Measurements from ENCODE around the gene GDF3.
"Not testable (repeated sequence)": the region's sequence is repeated elsewhere in the genome, so short reads cannot be mapped to it uniquely, and the experiment has no call there.

GDF3 gene
- total RNA-seq = 0 reads per million in 4 donors

- DNase-seq = no peak
Observed at GRCh38 chr12:7695566-7696197, at the start of gene GDF3. Gene GDF3, minus strand, starts transcription at chr12:7695775. Its CDS starts 47 bp downstream, at chr12:7695728.

GRCh38 chr12:7732993-7733392, 37.4 kb upstream of the GDF3 start:
- no peak for DNase-seq

GRCh38 chr12:7731486-7731885, 35.9 kb upstream of the GDF3 start:
- DNase-seq = no peak

GRCh38 chr12:7730984-7731383, 35.4 kb upstream of the GDF3 start:
- DNase-seq = not testable (repeated sequence)

GRCh38 chr12:7729746-7730145, 34.2 kb upstream of the GDF3 start:
- no peak for DNase-seq

- DNase-seq = no peak
Observed at GRCh38 chr12:7723926-7724325, 28.4 kb upstream of the GDF3 start.

GRCh38 chr12:7719946-7720730, 24.6 kb upstream of the GDF3 start:
- no peak for DNase-seq

- DNase-seq = no peak
Observed at GRCh38 chr12:7716381-7716780, 20.8 kb upstream of the GDF3 start.

GRCh38 chr12:7712841-7713442, 17.4 kb upstream of the GDF3 start:
- no peak for DNase-seq

GRCh38 chr12:7711133-7711532, 15.6 kb upstream of the GDF3 start, which contains the start of gene DPPA3:
Gene DPPA3, plus strand, starts transcription at chr12:7711433. Its CDS starts 138 bp downstream, at chr12:7711571.
- no peak for DNase-seq

- DNase-seq = no peak
Observed at GRCh38 chr12:7709969-7710675, 14.5 kb upstream of the GDF3 start.

GRCh38 chr12:7705846-7706245, 10.3 kb upstream of the GDF3 start:
- no peak for DNase-seq

GRCh38 chr12:7695237-7695560, 376 bp downstream of the GDF3 start:
- DNase-seq = no peak

GRCh38 chr12:7694556-7695236, 879 bp downstream of the GDF3 start:
- no peak for DNase-seq

GRCh38 chr12:7693793-7694192, 1.8 kb downstream of the GDF3 start:
- no peak for DNase-seq

- DNase-seq = no peak
Observed at GRCh38 chr12:7681535-7681934, 14.0 kb downstream of the GDF3 start.

- DNase-seq = no peak
Observed at GRCh38 chr12:7679251-7680045, 16.1 kb downstream of the GDF3 start.

- DNase-seq = no peak
Observed at GRCh38 chr12:7678744-7679143, 16.8 kb downstream of the GDF3 start.

GRCh38 chr12:7677432-7677888, 18.1 kb downstream of the GDF3 start:
- peak in 1 of 5 donors; percentile 6 for DNase-seq

- DNase-seq = not testable (repeated sequence)
Observed at GRCh38 chr12:7675455-7675854, 20.1 kb downstream of the GDF3 start.

- DNase-seq = no peak
Observed at GRCh38 chr12:7668171-7668570, 27.4 kb downstream of the GDF3 start.

GRCh38 chr12:7667125-7667524, 28.4 kb downstream of the GDF3 start:
- no peak for DNase-seq
